Activated gamma-delta T cell treated with Interleukin-2 at 50 U/mL for 16 hours (primary cell): ENCODE data around the gene INSYN2B.

Experiments
- DNase-seq: peaks from one replicate; pipeline ENCODE4 v3.0.0-alpha.2; 2020

The INSYN2B gene

GRCh38 chr5:169980418-169981053 is at the start of gene INSYN2B:
Gene INSYN2B, minus strand, starts transcription at chr5:169980495. Its CDS starts 96,597 bp downstream, at chr5:169883898.
- no peak for DNase-seq

DNA sequence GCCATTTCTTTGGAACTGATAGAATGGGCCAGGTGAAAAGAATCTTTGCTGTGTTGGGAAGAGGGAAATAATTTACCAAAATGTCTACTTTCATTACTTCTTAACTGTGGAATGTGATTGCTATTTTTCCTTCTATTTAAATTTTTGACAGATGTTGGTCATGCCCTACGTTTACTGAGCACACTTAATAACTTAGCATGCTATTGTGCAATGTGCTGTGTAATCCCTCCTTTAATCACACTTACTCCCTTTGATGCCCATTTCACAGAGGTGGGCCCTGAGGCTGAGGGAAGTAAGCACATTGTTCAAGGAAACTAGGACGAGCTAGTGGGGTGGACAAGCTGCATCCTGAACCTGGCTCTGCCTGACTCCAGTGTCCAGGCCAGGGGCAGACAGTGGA is 47.8 kb upstream of the INSYN2B start:
- no peak for DNase-seq

GRCh38 chr5:170025853-170026252 is 45.6 kb upstream of the INSYN2B start:
- no peak for DNase-seq

DNA sequence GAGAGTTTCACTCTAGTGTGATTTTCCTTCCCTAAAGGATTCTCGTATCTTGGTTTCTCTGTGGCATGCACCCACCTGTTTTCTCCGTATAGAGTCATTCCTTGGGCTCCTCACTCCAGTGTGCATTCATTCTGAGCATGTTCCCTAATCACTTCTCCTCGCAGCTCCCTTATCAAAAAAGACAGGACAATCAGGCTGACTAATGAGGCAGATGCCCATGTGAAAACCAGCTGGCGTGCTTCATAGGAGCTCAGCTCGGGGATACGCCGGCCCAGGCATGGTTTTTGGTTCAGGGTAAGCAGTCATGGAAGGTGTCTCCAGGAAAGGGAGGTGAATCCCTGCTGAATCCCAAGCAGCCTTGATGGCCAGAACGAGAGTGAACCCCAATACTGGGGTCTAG is 41.2 kb upstream of the INSYN2B start:
- DNase-seq = no peak

DNA sequence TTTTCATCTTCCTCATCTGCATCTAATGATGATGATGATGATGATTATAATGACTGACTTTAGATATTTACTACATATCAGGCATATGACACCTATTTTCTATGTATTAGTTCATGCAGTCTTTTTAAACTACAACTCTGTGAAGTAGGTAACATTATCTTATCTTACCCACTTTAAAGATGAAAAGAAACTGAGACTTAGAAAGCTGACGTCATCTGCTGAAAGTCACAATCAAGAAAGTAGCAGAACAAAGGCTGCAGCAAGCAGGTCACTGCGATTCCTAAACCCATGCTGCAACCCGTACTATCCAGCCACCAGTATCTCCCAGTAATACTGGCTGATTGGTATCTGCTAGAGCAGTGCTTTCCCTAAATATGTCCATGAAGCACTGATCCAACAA is 40.1 kb upstream of the INSYN2B start:
- DNase-seq = no peak

GRCh38 chr5:170012622-170013021 is 32.3 kb upstream of the INSYN2B start:
- no peak for DNase-seq

- DNase-seq = no peak
Measured at GRCh38 chr5:170011751-170012150, 31.5 kb upstream of the INSYN2B start.

- no peak for DNase-seq
Measured at GRCh38 chr5:170010595-170010994, 30.3 kb upstream of the INSYN2B start.

GRCh38 chr5:170008376-170008775 is 28.1 kb upstream of the INSYN2B start:
- DNase-seq = no peak

GRCh38 chr5:170006021-170006420 is 25.7 kb upstream of the INSYN2B start:
- DNase-seq = no peak

GRCh38 chr5:170000155-170000554 is 19.9 kb upstream of the INSYN2B start:
- no peak for DNase-seq

DNA sequence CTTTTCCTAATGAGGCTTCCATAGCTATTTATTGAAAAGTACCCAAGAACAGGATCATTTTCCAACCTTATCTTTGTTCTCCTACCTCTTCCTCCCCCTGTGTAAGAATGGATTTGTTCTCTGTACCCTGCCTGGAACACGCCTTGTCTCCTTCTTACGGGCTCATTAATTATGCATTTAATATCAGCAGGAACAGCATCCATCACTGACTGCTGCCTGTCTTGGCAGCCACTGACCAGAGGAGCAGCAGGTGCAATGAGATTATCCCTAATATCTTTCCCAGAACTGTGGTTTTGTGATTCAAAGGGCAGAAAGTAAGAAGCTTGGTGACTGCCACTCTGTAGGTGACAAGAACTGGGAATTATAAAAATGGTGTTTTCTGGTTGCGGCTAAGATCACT is 19.3 kb upstream of the INSYN2B start:
- DNase-seq = no peak

- DNase-seq = no peak
Measured at GRCh38 chr5:169997798-169998197, 17.5 kb upstream of the INSYN2B start.

DNA sequence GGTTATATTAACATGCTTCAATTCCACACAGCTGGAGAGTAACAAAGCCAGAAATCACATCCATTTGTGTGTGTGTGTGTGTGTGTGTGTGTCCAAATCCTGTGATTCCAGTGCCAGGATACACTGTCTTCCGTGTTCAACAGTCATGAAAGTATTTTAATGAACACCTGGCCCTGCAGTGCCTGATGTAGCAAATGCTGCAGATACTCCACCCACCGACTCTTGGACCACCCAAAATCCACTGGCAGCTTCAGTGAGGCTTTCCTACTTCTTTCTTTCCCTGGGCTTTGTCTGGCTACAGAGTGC is 13.1 kb upstream of the INSYN2B start:
- DNase-seq = no peak

GRCh38 chr5:169992789-169993484 is 12.6 kb upstream of the INSYN2B start:
- no peak for DNase-seq

DNA sequence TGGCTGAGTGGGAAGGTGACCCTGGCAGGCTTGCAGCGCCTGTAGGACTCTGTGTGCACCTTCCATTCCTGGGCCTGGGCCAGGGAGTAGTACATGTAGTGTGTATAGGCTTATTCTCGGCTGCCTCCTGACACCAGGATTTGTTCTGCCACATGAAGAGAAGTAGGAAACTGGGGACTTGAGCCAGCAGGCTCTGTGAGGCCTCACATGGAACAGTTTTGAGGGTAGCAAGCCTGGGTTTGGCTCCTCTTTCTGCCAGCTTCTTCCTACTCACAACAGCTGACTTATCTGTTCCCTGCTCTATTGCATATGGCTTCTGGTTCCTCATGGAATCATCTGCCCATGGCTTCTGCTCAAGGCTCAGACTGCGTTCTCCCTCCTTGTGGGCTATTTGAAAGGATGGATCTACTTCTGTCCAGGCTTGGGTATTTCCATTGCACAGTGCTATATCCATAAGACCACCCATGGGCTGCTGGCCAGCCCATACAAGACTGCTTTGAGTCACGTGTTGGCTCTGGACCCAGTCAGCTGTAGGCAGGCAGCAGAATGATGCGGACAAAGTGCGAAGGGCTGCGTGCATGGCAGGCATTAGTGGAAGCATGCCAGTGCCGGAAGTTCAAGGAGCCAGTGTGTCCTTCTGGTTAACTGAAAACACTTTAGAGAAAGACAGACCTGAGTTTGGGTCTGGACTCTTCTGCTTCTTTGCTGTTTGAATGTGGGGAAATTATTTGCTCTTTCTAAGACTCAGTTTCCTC is 11.0 kb upstream of the INSYN2B start:
- no peak for DNase-seq

DNA sequence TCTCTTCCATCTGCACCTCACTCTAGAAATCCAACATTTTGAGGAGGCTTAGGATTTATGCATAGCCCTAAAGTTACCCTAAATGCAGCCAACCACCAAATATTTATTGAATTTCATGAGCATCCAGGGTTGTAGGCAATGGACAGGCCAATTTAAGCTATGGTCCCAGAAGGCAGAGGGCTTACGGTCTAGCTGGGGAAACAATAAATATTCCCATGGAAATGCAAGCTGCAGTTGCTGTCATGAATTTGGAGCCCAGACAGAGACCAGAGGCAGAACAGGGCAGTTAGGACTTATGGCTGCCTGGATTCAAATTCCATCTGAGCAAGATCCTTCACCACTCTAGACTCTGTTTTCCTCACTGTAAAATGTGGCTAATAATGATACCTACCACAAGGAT is 9.1 kb upstream of the INSYN2B start:
- DNase-seq = no peak

GRCh38 chr5:169988947-169989346 is 8.7 kb upstream of the INSYN2B start:
- DNase-seq = no peak

DNA sequence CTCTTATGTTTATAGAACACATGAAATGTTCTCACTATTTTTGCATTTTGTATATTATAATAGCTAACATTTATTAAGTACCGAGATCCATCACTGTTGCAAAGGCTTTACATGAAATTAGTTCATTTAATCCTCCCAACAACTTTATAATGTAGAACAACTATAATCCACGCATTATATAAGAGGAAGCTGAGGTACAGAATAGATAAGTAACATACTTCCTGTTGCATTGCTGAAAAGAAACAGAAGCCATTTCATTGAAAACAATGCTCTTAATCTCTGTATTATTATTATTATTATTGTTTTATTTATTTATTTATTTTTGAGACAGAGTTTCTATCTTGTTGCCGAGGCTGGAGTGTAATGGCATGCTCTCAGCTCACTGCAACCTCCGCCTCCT is 7.9 kb upstream of the INSYN2B start:
- DNase-seq = no peak

DNA sequence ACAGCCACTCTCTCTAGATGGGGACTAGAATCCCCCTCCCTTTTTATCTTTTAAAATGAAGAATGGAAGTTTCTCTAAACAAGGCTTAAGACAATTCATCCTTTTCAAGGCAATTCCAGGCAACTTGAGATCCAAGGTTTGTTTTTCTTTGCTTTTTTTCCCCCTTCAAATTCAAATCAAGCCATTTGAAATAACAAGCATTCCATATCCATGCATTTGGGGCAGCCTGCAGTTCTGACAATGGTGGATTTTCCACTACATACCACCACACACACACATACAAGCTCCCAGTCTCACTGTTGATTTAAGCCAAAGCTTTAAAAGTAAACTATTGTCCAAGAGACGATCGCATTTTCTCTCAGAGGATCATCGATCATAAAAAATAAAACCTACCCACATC is 424 bp downstream of the INSYN2B start:
- no peak for DNase-seq

DNA sequence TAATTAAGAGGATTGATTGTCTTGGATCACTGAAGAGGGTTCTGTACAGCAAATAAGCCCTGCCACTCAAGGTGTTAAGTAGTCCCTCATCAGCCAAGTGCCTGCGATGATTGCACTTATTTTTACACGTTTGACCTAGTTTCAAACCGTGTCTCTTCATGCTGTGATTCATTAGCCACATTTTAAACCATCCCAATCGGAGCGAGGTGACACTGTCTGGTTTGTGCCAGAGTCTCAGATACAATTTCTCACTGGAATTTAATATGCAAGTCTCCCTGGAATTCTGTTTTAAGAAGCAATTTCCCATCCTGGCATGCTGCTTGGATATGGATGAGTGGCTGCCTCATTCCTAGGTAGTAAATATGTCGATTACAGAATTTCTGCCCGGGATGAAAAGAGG is 1.6 kb downstream of the INSYN2B start:
- DNase-seq = no peak

- no peak for DNase-seq
Measured at GRCh38 chr5:169974121-169974770, 6.0 kb downstream of the INSYN2B start.

DNA sequence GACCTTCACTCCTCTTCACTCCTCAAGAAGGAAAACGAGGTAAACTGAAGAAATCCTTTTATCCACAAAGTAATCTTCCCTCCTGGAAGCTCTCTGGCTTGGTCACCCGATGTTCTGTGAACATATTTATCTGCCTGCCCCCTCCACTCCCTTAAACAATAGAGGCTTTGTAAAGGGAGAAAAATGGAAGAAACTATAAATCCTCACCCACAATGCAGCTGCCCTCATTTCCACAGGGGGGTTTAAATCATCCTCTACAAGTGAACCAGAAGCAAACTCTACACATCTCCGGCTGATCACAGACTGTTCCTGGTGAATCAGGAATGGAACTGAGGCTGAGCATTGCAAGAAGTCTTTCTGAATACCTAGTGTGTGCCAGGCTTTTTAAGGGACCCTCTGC is 7.2 kb downstream of the INSYN2B start:
- no peak for DNase-seq

DNA sequence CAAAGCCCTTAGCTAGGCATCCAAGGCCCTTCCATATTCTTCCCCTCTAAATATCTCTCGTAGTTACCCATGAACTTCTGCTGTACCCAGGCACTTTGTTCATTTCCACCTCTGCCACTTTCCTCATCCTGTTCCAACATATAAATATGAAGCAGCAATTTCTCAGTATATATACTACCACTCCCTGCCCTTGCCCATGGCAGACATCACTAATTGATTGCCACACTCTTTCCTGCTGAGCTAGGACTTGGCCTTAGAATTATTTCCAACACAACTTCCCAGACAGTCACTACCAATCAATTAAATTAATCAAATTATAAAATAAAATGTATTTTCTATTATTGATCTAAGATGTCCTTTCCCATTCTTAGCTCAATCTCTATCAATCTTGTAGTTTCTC is 8.5 kb downstream of the INSYN2B start:
- DNase-seq = no peak
